GM12872 (cell line): ENCODE results near the gene PRSS58.

Experiments used
- CTCF ChIP-seq: IDR thresholded peaks from 3 replicates; pipeline ENCODE4 v1.5.1; 2011; ENCODE audit warnings: low read depth, mild to moderate bottlenecking, low read length, moderate library complexity; ENCODE audit not compliant: insufficient read depth

Gene PRSS58

GRCh38 chr7:142298627-142299026, 40.8 kb upstream of the PRSS58 start:
- TF ChIP-seq CTCF = no peak

- peak; percentile 38 for TF ChIP-seq CTCF
Measured at GRCh38 chr7:142298009-142298408, 40.2 kb upstream of the PRSS58 start.

- TF ChIP-seq CTCF = no peak
Measured at GRCh38 chr7:142280263-142280662, 22.4 kb upstream of the PRSS58 start.

GRCh38 chr7:142279601-142280000, 21.7 kb upstream of the PRSS58 start:
- no peak for TF ChIP-seq CTCF

GRCh38 chr7:142275028-142275427, 17.2 kb upstream of the PRSS58 start:
- TF ChIP-seq CTCF = no peak

GRCh38 chr7:142272841-142273240, 15.0 kb upstream of the PRSS58 start:
- TF ChIP-seq CTCF = no peak

- no peak for TF ChIP-seq CTCF
Measured at GRCh38 chr7:142263598-142264380, 5.9 kb upstream of the PRSS58 start.

- TF ChIP-seq CTCF = no peak
Measured at GRCh38 chr7:142250705-142251104, 7.2 kb downstream of the PRSS58 start.
